Measurements from ENCODE around the gene MOB3A.
"Not testable (repeated sequence)": the region's sequence is repeated elsewhere in the genome, so short reads cannot be mapped to it uniquely, and the experiment has no call there.

The MOB3A gene

GRCh38 chr19:2089727-2090053 lies 6.4 kb downstream of the MOB3A start:
- Histone ChIP-seq H3K4me1 (ENCODE audit: control insufficient read depth, low read length) (peaks cover 81% of the 10 kb centered on the region), H3K36me3 (ENCODE audit: control insufficient read depth, low read length) (peaks cover 61% of the 10 kb centered on the region), H4K20me1 (ENCODE audit: control insufficient read depth, insufficient read depth, low read depth, low read length) (no peaks in the 10 kb centered on the region), H3K4me2 (ENCODE audit: low read length) (peak overlapping the region; percentile 74), H3K9me3 (ENCODE audit: control insufficient read depth, insufficient read depth, low read length) (no peaks in the 10 kb centered on the region), H3K4me3 (ENCODE audit: low read length) (peak overlapping the region; percentile 82), H3K9me2 (replicated peaks; ENCODE audit: control insufficient read depth, low read length) (no peaks in the 10 kb centered on the region), H3K27ac (ENCODE audit: low read depth, low read length) (peak overlapping the region; percentile 99), H3F3A (ENCODE audit: control insufficient read depth, insufficient read depth) (peaks cover 68% of the 10 kb centered on the region), H3K27me3 (ENCODE audit: control insufficient read depth, low read length) (no peaks in the 10 kb centered on the region), H3K79me2 (ENCODE audit: control insufficient read depth, low read length) (peaks cover 49% of the 10 kb centered on the region)
- TF ChIP-seq EZH2phosphoT487 (IDR thresholded peaks at IDR 0.05; ENCODE audit: borderline replicate concordance, low read length), result no peak
- TF ChIP-seq CTCF (IDR thresholded peaks at IDR 0.05; ENCODE audit: low read depth, low read length, poor library complexity, severe bottlenecking), result no peak

GRCh38 chr19:2089001-2089711 lies 7.0 kb downstream of the MOB3A start:
- Histone ChIP-seq H4K20me1 (ENCODE audit: control insufficient read depth, insufficient read depth, low read depth, low read length) (no peaks in the 10 kb centered on the region), H3K27me3 (ENCODE audit: control insufficient read depth, low read length) (no peaks in the 10 kb centered on the region), H3K79me2 (ENCODE audit: control insufficient read depth, low read length) (peaks cover 49% of the 10 kb centered on the region), H3K9me3 (ENCODE audit: control insufficient read depth, insufficient read depth, low read length) (no peaks in the 10 kb centered on the region), H3K4me3 (ENCODE audit: low read length) (peak overlapping the region; percentile 82), H3K27ac (ENCODE audit: low read depth, low read length) (peak overlapping the region; percentile 99), H3K4me1 (ENCODE audit: control insufficient read depth, low read length) (peaks cover 81% of the 10 kb centered on the region), H3K9me2 (replicated peaks; ENCODE audit: control insufficient read depth, low read length) (no peaks in the 10 kb centered on the region), H3K36me3 (ENCODE audit: control insufficient read depth, low read length) (peaks cover 61% of the 10 kb centered on the region), H3F3A (ENCODE audit: control insufficient read depth, insufficient read depth) (peaks cover 67% of the 10 kb centered on the region), H3K4me2 (ENCODE audit: low read length) (peak overlapping the region; percentile 74)
- TF ChIP-seq EZH2phosphoT487 (IDR thresholded peaks at IDR 0.05; ENCODE audit: borderline replicate concordance, low read length) (no peak), CTCF (IDR thresholded peaks at IDR 0.05; ENCODE audit: low read depth, low read length, poor library complexity, severe bottlenecking) (peak; percentile 23)

GRCh38 chr19:2087621-2088100 lies 8.5 kb downstream of the MOB3A start:
- H3K9me2 ChIP-seq (replicated peaks; ENCODE audit: control insufficient read depth, low read length), result no peaks in the 10 kb centered on the region
- TF ChIP-seq CTCF (IDR thresholded peaks at IDR 0.05; ENCODE audit: low read depth, low read length, poor library complexity, severe bottlenecking) (peak; percentile 88), EZH2phosphoT487 (IDR thresholded peaks at IDR 0.05; ENCODE audit: borderline replicate concordance, low read length) (no peak)
- H3K79me2 ChIP-seq (ENCODE audit: control insufficient read depth, low read length), result peaks cover 49% of the 10 kb centered on the region
- peaks cover 61% of the 10 kb centered on the region for H3K36me3 ChIP-seq (ENCODE audit: control insufficient read depth, low read length)
- H3K4me1 ChIP-seq (ENCODE audit: control insufficient read depth, low read length), result peaks cover 70% of the 10 kb centered on the region
- peak overlapping the region; percentile 74 for H3K4me2 ChIP-seq (ENCODE audit: low read length)
- no peaks in the 10 kb centered on the region for H4K20me1 ChIP-seq (ENCODE audit: control insufficient read depth, insufficient read depth, low read depth, low read length)
- H3K4me3 ChIP-seq (ENCODE audit: low read length), result peak overlapping the region; percentile 62
- H3K27ac ChIP-seq (ENCODE audit: low read depth, low read length), result peak overlapping the region; percentile 99
- no peaks in the 10 kb centered on the region for H3K9me3 ChIP-seq (ENCODE audit: control insufficient read depth, insufficient read depth, low read length)
- H3K27me3 ChIP-seq (ENCODE audit: control insufficient read depth, low read length), result no peaks in the 10 kb centered on the region
- H3F3A ChIP-seq (ENCODE audit: control insufficient read depth, insufficient read depth), result peaks cover 60% of the 10 kb centered on the region

- peaks cover 49% of the 10 kb centered on the region for H3K79me2 ChIP-seq (ENCODE audit: control insufficient read depth, low read length)
Measured at GRCh38 chr19:2086695-2087620, 9.2 kb downstream of the MOB3A start.

More at GRCh38 chr19:2086695-2087620, 9.2 kb downstream of the MOB3A start:
- Histone ChIP-seq H3K4me1 (ENCODE audit: control insufficient read depth, low read length) (peaks cover 69% of the 10 kb centered on the region), H3K27ac (ENCODE audit: low read depth, low read length) (peak overlapping the region; percentile 99), H3K4me2 (ENCODE audit: low read length) (peak overlapping the region; percentile 74), H3K4me3 (ENCODE audit: low read length) (peak overlapping the region; percentile 62), H3F3A (ENCODE audit: control insufficient read depth, insufficient read depth) (peaks cover 54% of the 10 kb centered on the region), H3K36me3 (ENCODE audit: control insufficient read depth, low read length) (peaks cover 61% of the 10 kb centered on the region)
- H4K20me1 ChIP-seq (ENCODE audit: control insufficient read depth, insufficient read depth, low read depth, low read length); H3K27me3 ChIP-seq (ENCODE audit: control insufficient read depth, low read length); H3K9me3 ChIP-seq (ENCODE audit: control insufficient read depth, insufficient read depth, low read length); H3K9me2 ChIP-seq (replicated peaks; ENCODE audit: control insufficient read depth, low read length): not testable (repeated sequence)
